CD14-positive monocyte (primary cell): ENCODE measurements around the gene P4HA1. TPM values are rescaled to one million over a fixed set of nuclear protein-coding genes. Genes with fewer than 3 reads are reported as not detected.

Experiments used
- DNase-seq, 3 donors: peaks; one replicate each; pipeline ENCODE4 v3.0.0-alpha.2; 2011 to 2022
- H2AFZ ChIP-seq: 2 replicates; pipeline ENCODE4 v1.6.0; 2012; ENCODE audit warnings: mild to moderate bottlenecking, low read depth, low read length, inconsistent platforms; ENCODE audit not compliant: insufficient read depth, poor library complexity, severe bottlenecking
- H3K27ac ChIP-seq, 2 donors: 1 replicate in 1 of 2; 2 replicates in 1 of 2; pipeline ENCODE4 v1.5.1; 2012 to 2013; ENCODE audit warnings: low read length in 2 of 2, control low read depth in 1 of 2, inconsistent platforms in 1 of 2, low read depth in 1 of 2, mild to moderate bottlenecking in 1 of 2
- H3K27me3 ChIP-seq, 2 donors: one replicate each; pipeline versions ENCODE4 v1.6.0 to v1.6.1; 2011 to 2013; ENCODE audit warnings: low read length in 2 of 2; ENCODE audit not compliant: control insufficient read depth in 2 of 2, insufficient read depth in 2 of 2
- H3K36me3 ChIP-seq, 2 donors: replicated peaks in 1 of 2; 1 replicate in 1 of 2; 2 replicates in 1 of 2; pipeline versions ENCODE4 v1.5.1 to v1.6.1; 2012 to 2013; ENCODE audit warnings: low read length in 2 of 2, control low read depth in 1 of 2, inconsistent platforms in 1 of 2, mild to moderate bottlenecking in 1 of 2; ENCODE audit not compliant: insufficient read depth in 2 of 2, control insufficient read depth in 1 of 2
- H3K4me1 ChIP-seq, 2 donors: 1 replicate in 1 of 2; 2 replicates in 1 of 2; pipeline versions ENCODE4 v1.5.1 to v1.6.1; 2012 to 2013; ENCODE audit warnings: low read length in 2 of 2, control low read depth in 1 of 2, inconsistent platforms in 1 of 2, mild to moderate bottlenecking in 1 of 2, moderate library complexity in 1 of 2; ENCODE audit not compliant: insufficient read depth in 2 of 2, control insufficient read depth in 1 of 2
- H3K4me2 ChIP-seq: replicated peaks from 2 replicates; pipeline ENCODE3; 2012; ENCODE audit warnings: low read length, moderate library complexity, mild to moderate bottlenecking; ENCODE audit not compliant: poor library complexity, severe bottlenecking; ENCODE audit errors: extremely low read depth
- H3K4me3 ChIP-seq, 3 experiments: fragments of 200-600 bp in 1 of 3; sonication (generic) in 1 of 3; replicated peaks in 1 of 3; 1 replicate in 2 of 3; 2 replicates in 1 of 3; pipeline ENCODE4 v1.5.1; 2011 to 2013; ENCODE audit warnings: low read length in 3 of 3, mild to moderate bottlenecking in 3 of 3, control low read depth in 2 of 3, low read depth in 2 of 3, inconsistent platforms in 1 of 3, moderate library complexity in 1 of 3
- H3K79me2 ChIP-seq: 2 replicates; pipeline ENCODE4 v1.6.0; 2012; ENCODE audit warnings: mild to moderate bottlenecking, control low read depth, inconsistent platforms, low read length, moderate library complexity; ENCODE audit not compliant: insufficient read depth
- H3K9ac ChIP-seq: 2 replicates; pipeline ENCODE4 v1.6.0; 2017; ENCODE audit warnings: low read length, mild to moderate bottlenecking; ENCODE audit not compliant: insufficient read depth, poor library complexity, severe bottlenecking
- H3K9me3 ChIP-seq, 2 donors: replicated peaks in 1 of 2; 1 replicate in 1 of 2; 2 replicates in 1 of 2; pipeline versions ENCODE4 v1.5.1 to v1.6.1; 2012 to 2013; ENCODE audit warnings: low read length in 2 of 2, control low read depth in 1 of 2; ENCODE audit not compliant: control insufficient read depth in 1 of 2, insufficient read depth in 1 of 2
- H4K20me1 ChIP-seq: 2 replicates; pipeline ENCODE4 v1.6.0; 2012; ENCODE audit warnings: mild to moderate bottlenecking, low read length, control low read depth, moderate library complexity; ENCODE audit not compliant: insufficient read depth
- H3K27ac Mint-ChIP-seq, 7 donors: one replicate each; pipeline ENCODE4 v1.8.0; 2020; ENCODE audit warnings: mild to moderate bottlenecking in 7 of 7, mixed read lengths in 7 of 7, moderate library complexity in 6 of 7, inconsistent platforms in 2 of 7
- H3K27me3 Mint-ChIP-seq, 3 donors: one replicate each; pipeline ENCODE4 v1.8.0; 2021 to 2022; ENCODE audit warnings: low read depth in 3 of 3, mild to moderate bottlenecking in 3 of 3, mixed read lengths in 3 of 3, moderate library complexity in 3 of 3, inconsistent platforms in 1 of 3
- H3K36me3 Mint-ChIP-seq, 2 donors: one replicate each; pipeline ENCODE4 v1.8.0; 2020; ENCODE audit warnings: mixed read lengths in 2 of 2, inconsistent platforms in 1 of 2, mild to moderate bottlenecking in 1 of 2
- H3K4me1 Mint-ChIP-seq: one replicate; pipeline ENCODE4 v1.8.0; 2020; ENCODE audit warnings: mild to moderate bottlenecking, mixed read lengths
- H3K4me3 Mint-ChIP-seq, 2 donors: one replicate each; pipeline ENCODE4 v1.8.0; 2020; ENCODE audit warnings: mild to moderate bottlenecking in 2 of 2, mixed read lengths in 2 of 2, moderate library complexity in 1 of 2
- H3K9me3 Mint-ChIP-seq, 7 donors: one replicate each; pipeline ENCODE4 v1.8.0; 2020 to 2022; ENCODE audit warnings: mixed read lengths in 7 of 7, mild to moderate bottlenecking in 6 of 7, moderate library complexity in 6 of 7, inconsistent platforms in 2 of 7
- WGBS: methylation state at CpG from one replicate; pipeline ENCODE4 v1.1.5; 2013; ENCODE audit warnings: missing lambda C conversion rate; ENCODE audit not compliant: insufficient coverage; 5-methylcytosine and 5-hydroxymethylcytosine counted together
- intact Hi-C, 2 donors: fragments of 100-400 bp; cut with micrococcal nuclease; formaldehyde crosslinking; loops; one replicate each; pipeline versions ENCODE4 v1.15.0 to v1.15.1; 2023
- polyA minus RNA-seq: library from RNA; depleted of rRNA, polyadenylated mRNA; stranded (reverse); fragments of >200 nt; gene quantifications from 2 replicates; pipeline ENCODE4 v1.2.3, GENCODE V29; 2012
- polyA plus RNA-seq, 3 donors: library from polyadenylated mRNA; depleted of rRNA in 1 of 3; unstranded in 2 of 3; stranded (reverse) in 1 of 3; fragments of 300-500 nt in 2 of 3; fragments of >200 nt in 1 of 3; fragmentation: Illumina TruSeq in 2 of 3; gene quantifications; 1 replicate in 2 of 3; 2 replicates in 1 of 3; pipeline ENCODE4 v1.2.3, GENCODE V29; 2012 to 2021
- total RNA-seq, 12 experiments: library from RNA in 1 of 12; stranded (reverse) in 1 of 12; fragments of 120-200 nt in 1 of 12; gene quantifications; one replicate each; pipeline ENCODE4 v1.2.4 and lab custom pipeline; 2013 to 2026; ENCODE audit warnings: mixed read lengths in 6 of 12, inconsistent platforms in 1 of 12
- TF ChIP-seq, protein P1 (sequence below): fragments of 200-600 bp; IDR thresholded peaks from one replicate; pipeline ENCODE4 v1.8.0; 2022; ENCODE audit warnings: antibody characterized with exemption, mild to moderate bottlenecking

Gene P4HA1
- total RNA-seq (2013) = 41.2 TPM
- 10 to 100 TPM; 20.1 to 44.3 (median 43.9) TPM for polyA plus RNA-seq
- polyA minus RNA-seq = 10.3 and 11.4 TPM in 2 replicates
- 47.5 to 82.6 (median 62.9) reads per million in 11 experiments for total RNA-seq (lab: John Stamatoyannopoulos, UW)

DNA sequence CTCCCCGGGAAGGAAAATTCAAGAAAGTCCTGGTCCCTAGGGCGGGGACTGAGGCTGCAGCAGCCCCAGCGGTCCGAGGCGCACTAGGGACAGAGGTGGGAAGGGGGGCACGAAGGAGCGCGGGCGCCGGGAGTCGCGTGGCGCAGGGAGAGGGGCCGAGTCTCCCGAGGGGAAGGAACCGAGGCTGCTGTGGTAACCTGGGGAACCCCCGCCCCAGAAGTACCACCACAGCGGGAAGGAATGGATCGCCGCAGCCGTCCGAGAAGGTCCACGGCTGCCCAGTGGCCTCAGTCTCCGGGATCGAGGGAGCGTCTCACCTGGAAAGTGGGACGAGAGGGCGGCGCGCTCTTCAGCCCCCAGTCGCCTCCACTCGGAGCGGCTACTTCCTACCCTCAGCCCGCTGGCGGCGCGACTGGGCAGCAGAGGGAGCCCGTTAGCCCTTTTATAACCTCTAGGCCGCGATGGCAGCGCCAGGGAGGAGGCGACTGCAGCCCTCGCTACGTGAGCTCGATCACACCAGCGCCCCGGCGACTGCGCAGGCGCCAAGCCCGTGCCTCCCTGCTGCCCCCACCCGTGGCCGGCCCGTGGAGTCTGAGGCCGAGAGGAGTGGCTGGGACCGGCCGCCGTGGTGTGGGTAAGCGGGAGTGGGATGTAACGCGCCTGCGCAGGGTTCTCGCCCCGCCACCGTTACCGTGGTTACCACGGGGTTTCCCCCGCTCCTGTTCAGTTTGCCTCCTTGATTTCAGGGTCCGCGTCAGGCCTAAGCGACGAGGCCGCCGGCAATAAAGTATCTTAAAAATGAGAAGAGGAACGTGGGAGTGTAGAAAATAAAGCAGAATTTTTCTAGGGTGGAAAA lies at the start of gene P4HA1:
P4HA1 (minus strand) TSS at position 418 of the 856 bp plus-strand sequence. CDS start 21,983 bp downstream, outside the sequence.
- Histone ChIP-seq H3K4me2 (peak within 1 kb of the TSS; percentile 95), H2AFZ (peak within 1 kb of the TSS; percentile 88), H3K9ac (peak within 1 kb of the TSS; percentile 87), H3K4me1 (peaks cover 13 to 21% of the 10 kb centered on the region in 2 donors), H3K79me2 (peaks cover 42% of the 10 kb centered on the region), H4K20me1 (peaks cover 20% of the 10 kb centered on the region), H3K4me3 (peak within 1 kb of the TSS; percentile 58 to 98 (median 93)), H3K27me3 (no peaks in the 10 kb centered on the region), H3K9me3 (no peaks in the 10 kb centered on the region), H3K27ac (peak within 1 kb of the TSS; percentile 92 to 96), H3K36me3 (peaks cover 11% of the 10 kb centered on the region in 2 donors)
- TF ChIP-seq, protein P1, sequence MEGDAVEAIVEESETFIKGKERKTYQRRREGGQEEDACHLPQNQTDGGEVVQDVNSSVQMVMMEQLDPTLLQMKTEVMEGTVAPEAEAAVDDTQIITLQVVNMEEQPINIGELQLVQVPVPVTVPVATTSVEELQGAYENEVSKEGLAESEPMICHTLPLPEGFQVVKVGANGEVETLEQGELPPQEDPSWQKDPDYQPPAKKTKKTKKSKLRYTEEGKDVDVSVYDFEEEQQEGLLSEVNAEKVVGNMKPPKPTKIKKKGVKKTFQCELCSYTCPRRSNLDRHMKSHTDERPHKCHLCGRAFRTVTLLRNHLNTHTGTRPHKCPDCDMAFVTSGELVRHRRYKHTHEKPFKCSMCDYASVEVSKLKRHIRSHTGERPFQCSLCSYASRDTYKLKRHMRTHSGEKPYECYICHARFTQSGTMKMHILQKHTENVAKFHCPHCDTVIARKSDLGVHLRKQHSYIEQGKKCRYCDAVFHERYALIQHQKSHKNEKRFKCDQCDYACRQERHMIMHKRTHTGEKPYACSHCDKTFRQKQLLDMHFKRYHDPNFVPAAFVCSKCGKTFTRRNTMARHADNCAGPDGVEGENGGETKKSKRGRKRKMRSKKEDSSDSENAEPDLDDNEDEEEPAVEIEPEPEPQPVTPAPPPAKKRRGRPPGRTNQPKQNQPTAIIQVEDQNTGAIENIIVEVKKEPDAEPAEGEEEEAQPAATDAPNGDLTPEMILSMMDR = peak; percentile 79
- Mint-ChIP-seq H3K27me3 (no peaks in the 10 kb centered on the region), H3K36me3 (peaks cover 13 to 14% of the 10 kb centered on the region in 2 donors), H3K27ac (peak within 1 kb of the TSS; percentile 87 to 97 (median 95)), H3K4me1 (peaks cover 23% of the 10 kb centered on the region), H3K9me3 (no peaks in the 10 kb centered on the region), H3K4me3 (peak within 1 kb of the TSS; percentile 95 to 96)
- intact Hi-C loops = loop anchor here (5.0 to 10.0 kb wide), 3 partner anchors 48 to 151 kb away; partner anchors contain the start of genes DNAJC9 (in 1 of the 2), ECD (in 1 of the 2) and FAM149B1 (in 1 of the 2)
- under 1% methylated on average over 70 of the region's 75 CpGs for WGBS
- DNase-seq = peak; percentile 98 to 99 (median 99)

DNA sequence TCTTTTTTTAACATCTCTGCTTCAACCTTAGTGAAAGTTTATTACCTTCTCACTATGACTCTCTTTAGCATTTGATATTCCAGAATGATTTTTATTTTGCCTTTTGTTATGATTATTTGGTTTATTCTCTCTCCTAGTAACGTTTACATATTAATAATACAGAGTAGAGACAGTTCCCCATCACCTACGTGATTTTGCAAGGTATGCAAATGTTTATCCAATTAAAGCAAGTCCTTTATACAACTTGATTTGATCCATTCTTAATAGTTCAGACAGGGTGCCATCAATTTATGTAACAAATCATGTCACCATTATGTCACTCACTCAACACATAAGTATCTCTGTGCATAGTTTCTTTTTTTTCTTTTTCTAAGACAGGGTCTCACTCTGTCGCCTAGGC lies 44.9 kb upstream of the P4HA1 start:
- Histone ChIP-seq H3K27me3 (no peaks in the 10 kb centered on the region), H3K36me3 (peaks cover 80 to 92% of the 10 kb centered on the region in 2 donors), H3K27ac (no peak overlapping the region), H3K9me3 (no peaks in the 10 kb centered on the region), H3K79me2 (no peaks in the 10 kb centered on the region), H4K20me1 (no peaks in the 10 kb centered on the region), H2AFZ (no peak overlapping the region), H3K4me3 (no peak overlapping the region), H3K9ac (no peak overlapping the region), H3K4me1 (no peaks in the 10 kb centered on the region), H3K4me2 (no peak overlapping the region)
- no peaks in the 10 kb centered on the region for H3K4me1 Mint-ChIP-seq
- TF ChIP-seq, protein P1 = no peak
- no peak overlapping the region for H3K4me3 Mint-ChIP-seq
- H3K27ac Mint-ChIP-seq = no peak overlapping the region
- H3K9me3 Mint-ChIP-seq = no peaks in the 10 kb centered on the region
- peaks cover 0 to 2% (median 0%) of the 10 kb centered on the region in 3 donors for H3K27me3 Mint-ChIP-seq
- no peak for DNase-seq
- intact Hi-C loops = loop anchor here in 1 of 2 donors (10.0 kb wide), 1 partner anchor 47 kb away; the partner anchor contains the start of gene P4HA1
- peaks cover 63 to 95% of the 10 kb centered on the region in 2 donors for H3K36me3 Mint-ChIP-seq
- no CpG with 5 or more reads among the region's 3 CpGs for WGBS
